Fibroblast of lung (primary cell): ENCODE data around the gene PLEKHA7.
"Not testable (repeated sequence)": the region's sequence is repeated elsewhere in the genome, so short reads cannot be mapped to it uniquely, and the experiment has no call there.

Experiments
- CTCF ChIP-seq, 2 donors: IDR thresholded peaks in 1 of 2; conservative IDR thresholded peaks in 1 of 2; 1 replicate in 1 of 2; 2 replicates in 1 of 2; pipeline ENCODE4 v1.5.1; 2011 to 2012; ENCODE audit warnings: low read length in 2 of 2, control low read depth in 1 of 2, inconsistent platforms in 1 of 2, low read depth in 1 of 2, mild to moderate bottlenecking in 1 of 2
- EZH2 ChIP-seq: IDR thresholded peaks from 2 replicates; pipeline ENCODE4 v1.5.1; 2012; ENCODE audit warnings: low read length, control low read depth, mild to moderate bottlenecking; ENCODE audit errors: missing control alignments

- not testable (repeated sequence) for TF ChIP-seq CTCF (conservative IDR thresholded peaks at IDR 0.05 in 1 of 2, IDR thresholded peaks at IDR 0.05 in 1 of 2; ENCODE audit: low read depth in 1 of 2, low read length in 2 of 2); EZH2
Observed at GRCh38 chr11:16889010-16889409, 125.2 kb downstream of the PLEKHA7 start.
